Caco-2 (cell line): ENCODE data around the gene MAGI1. TPM values are rescaled to one million over a fixed set of nuclear protein-coding genes. Genes with fewer than 3 reads are reported as not detected.
"Not testable (repeated sequence)": the region's sequence is repeated elsewhere in the genome, so short reads cannot be mapped to it uniquely, and the experiment has no call there.

Experiments used
- BruUV-seq: library from RNA; stranded (reverse); fragments of 400-500 nt; replicated peaks from 2 replicates; lab custom pipeline; 2021; lab: Mats Ljungman, UMichigan
- CTCF ChIA-PET: fragments of 300-600 bp; sonication (Branson Sonifier 250); formaldehyde crosslinking; loops from one replicate; lab custom pipeline; 2022; ENCODE audit warnings: antibody characterized with exemption; lab: Charles Lee
- POLR2A ChIA-PET: fragments of 300-600 bp; sonication (Branson Sonifier 250); formaldehyde crosslinking; loops from one replicate; lab custom pipeline; 2022; ENCODE audit warnings: antibody characterized with exemption; lab: Charles Lee
- DNase-seq, 2 experiments: peaks; one replicate each; pipeline versions ENCODE4 v3.0.0 to v3.0.0-alpha.2; 2020 to 2022
- H3K27me3 ChIP-seq: replicated peaks from 2 replicates; pipeline ENCODE4 v1.6.0; 2011; ENCODE audit warnings: low read length; ENCODE audit not compliant: control insufficient read depth, insufficient read depth
- H3K36me3 ChIP-seq: 2 replicates; pipeline ENCODE4 v1.5.1; 2011; ENCODE audit warnings: low read length; ENCODE audit not compliant: control insufficient read depth, insufficient read depth
- H3K4me1 ChIP-seq: fragments of 250-450 bp; sonication (Bioruptor Pico); 2 replicates; pipeline ENCODE4 v1.5.1; 2020; ENCODE audit warnings: mild to moderate bottlenecking
- H3K4me3 ChIP-seq: 2 replicates; pipeline ENCODE4 v1.5.1; 2011; ENCODE audit warnings: low read depth, mild to moderate bottlenecking, control low read depth, low read length
- H3K9me3 ChIP-seq: fragments of 250-450 bp; sonication (Bioruptor Pico); 2 replicates; pipeline ENCODE4 v1.5.1; 2020; ENCODE audit warnings: mild to moderate bottlenecking, moderate library complexity
- H3K27ac Mint-ChIP-seq: one replicate; pipeline ENCODE4 v1.8.0; 2022; ENCODE audit warnings: mixed read lengths; ENCODE audit not compliant: unreplicated experiment
- H3K27me3 Mint-ChIP-seq: one replicate; pipeline ENCODE4 v1.8.0; 2022; ENCODE audit warnings: mixed read lengths; ENCODE audit not compliant: insufficient read depth, unreplicated experiment
- H3K36me3 Mint-ChIP-seq: one replicate; pipeline ENCODE4 v1.8.0; 2022; ENCODE audit warnings: mild to moderate bottlenecking, mixed read lengths; ENCODE audit not compliant: insufficient read depth, unreplicated experiment
- H3K4me1 Mint-ChIP-seq: one replicate; pipeline ENCODE4 v1.8.0; 2022; ENCODE audit warnings: low read depth, mixed read lengths; ENCODE audit not compliant: unreplicated experiment
- H3K4me3 Mint-ChIP-seq: one replicate; pipeline ENCODE4 v1.8.0; 2022; ENCODE audit warnings: mild to moderate bottlenecking, moderate library complexity, mixed read lengths; ENCODE audit not compliant: unreplicated experiment
- H3K9me3 Mint-ChIP-seq: one replicate; pipeline ENCODE4 v1.8.0; 2022; ENCODE audit warnings: mixed read lengths; ENCODE audit not compliant: unreplicated experiment
- intact Hi-C: fragments of 100-400 bp; cut with micrococcal nuclease; formaldehyde crosslinking; loops from one replicate; pipeline ENCODE4 v1.10.0; 2022; ENCODE audit not compliant: unreplicated experiment
- total RNA-seq: library from RNA; stranded (reverse); gene quantifications from 2 replicates; pipeline ENCODE4 v1.2.3, GENCODE V29; 2022
- TF ChIP-seq, protein P1 (sequence below), 2 experiments: fragments of 200-600 bp in 1 of 2; IDR thresholded peaks; 1 replicate in 1 of 2; 2 replicates in 1 of 2; pipeline versions ENCODE4 v1.5.1 to v1.8.0; 2011 to 2022; ENCODE audit warnings: antibody characterized with exemption in 1 of 2, control low read depth in 1 of 2, inconsistent platforms in 1 of 2, low read depth in 1 of 2, low read length in 1 of 2, mild to moderate bottlenecking in 1 of 2, moderate library complexity in 1 of 2; ENCODE audit not compliant: insufficient read depth in 1 of 2, severe bottlenecking in 1 of 2, unreplicated experiment in 1 of 2

The MAGI1 gene
- total RNA-seq, 1 experiment from 2014 or later = 64.9 TPM

DNA sequence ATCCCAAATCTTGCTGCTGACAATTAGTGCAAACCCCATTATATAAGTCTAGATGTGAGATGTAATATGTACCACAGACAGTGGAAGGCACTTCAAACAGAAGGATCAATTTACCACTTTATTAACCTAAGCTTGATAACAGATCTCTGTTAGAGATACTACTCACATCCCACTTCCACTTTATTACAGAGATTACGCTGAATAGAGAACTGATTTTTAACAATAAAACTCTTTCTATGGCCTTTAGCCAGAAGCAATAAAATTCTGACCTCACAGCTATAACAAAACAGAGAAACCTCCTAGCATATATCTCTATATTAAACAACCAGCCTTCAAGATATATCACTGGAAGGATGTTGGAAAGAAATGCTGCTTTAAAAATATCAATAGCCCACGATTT is 517.7 kb downstream of the MAGI1 start:
- no peaks in the 10 kb centered on the region for H3K27me3 Mint-ChIP-seq
- no peaks in the 10 kb centered on the region for H3K9me3 ChIP-seq
- H3K4me3 Mint-ChIP-seq = no peak overlapping the region
- H3K36me3 ChIP-seq = no peaks in the 10 kb centered on the region
- peaks cover 18% of the 10 kb centered on the region for H3K9me3 Mint-ChIP-seq
- no peak overlapping the region for H3K27ac Mint-ChIP-seq
- ChIA-PET CTCF (no interaction called here), POLR2A (no interaction called here)
- H3K4me1 Mint-ChIP-seq = no peaks in the 10 kb centered on the region
- no peak overlapping the region for H3K4me3 ChIP-seq
- TF ChIP-seq, protein P1, sequence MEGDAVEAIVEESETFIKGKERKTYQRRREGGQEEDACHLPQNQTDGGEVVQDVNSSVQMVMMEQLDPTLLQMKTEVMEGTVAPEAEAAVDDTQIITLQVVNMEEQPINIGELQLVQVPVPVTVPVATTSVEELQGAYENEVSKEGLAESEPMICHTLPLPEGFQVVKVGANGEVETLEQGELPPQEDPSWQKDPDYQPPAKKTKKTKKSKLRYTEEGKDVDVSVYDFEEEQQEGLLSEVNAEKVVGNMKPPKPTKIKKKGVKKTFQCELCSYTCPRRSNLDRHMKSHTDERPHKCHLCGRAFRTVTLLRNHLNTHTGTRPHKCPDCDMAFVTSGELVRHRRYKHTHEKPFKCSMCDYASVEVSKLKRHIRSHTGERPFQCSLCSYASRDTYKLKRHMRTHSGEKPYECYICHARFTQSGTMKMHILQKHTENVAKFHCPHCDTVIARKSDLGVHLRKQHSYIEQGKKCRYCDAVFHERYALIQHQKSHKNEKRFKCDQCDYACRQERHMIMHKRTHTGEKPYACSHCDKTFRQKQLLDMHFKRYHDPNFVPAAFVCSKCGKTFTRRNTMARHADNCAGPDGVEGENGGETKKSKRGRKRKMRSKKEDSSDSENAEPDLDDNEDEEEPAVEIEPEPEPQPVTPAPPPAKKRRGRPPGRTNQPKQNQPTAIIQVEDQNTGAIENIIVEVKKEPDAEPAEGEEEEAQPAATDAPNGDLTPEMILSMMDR (IDR thresholded peaks at IDR 0.05; ENCODE audit: insufficient read depth in 1 of 2, low read depth in 1 of 2, low read length in 1 of 2, severe bottlenecking in 1 of 2, unreplicated experiment in 1 of 2) = no peak
- BruUV-seq = no TSS peak
- H3K27me3 ChIP-seq = no peaks in the 10 kb centered on the region
- intact Hi-C loops = no loop called here
- DNase-seq = no peak
- H3K4me1 ChIP-seq = no peaks in the 10 kb centered on the region
- peaks cover 13% of the 10 kb centered on the region for H3K36me3 Mint-ChIP-seq

DNA sequence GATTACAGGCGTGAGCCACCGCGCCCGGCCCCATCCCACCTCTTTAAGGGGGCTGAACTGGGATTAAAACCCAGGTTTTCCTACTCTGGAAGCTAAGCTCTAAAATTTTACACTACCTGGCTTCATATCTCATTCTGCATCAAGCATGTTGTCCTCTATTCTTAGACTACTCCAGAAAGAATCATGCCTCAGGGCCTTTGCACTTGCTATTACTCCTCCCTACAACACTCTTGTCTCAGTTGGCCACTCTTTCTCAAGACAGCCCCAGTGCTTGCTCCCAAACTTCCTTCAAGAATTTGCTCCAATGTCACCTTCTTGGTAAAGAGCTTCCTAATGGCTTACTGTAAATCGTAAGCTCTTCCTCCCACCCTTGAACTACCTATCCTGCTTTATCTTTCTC is 521.7 kb downstream of the MAGI1 start:
- H3K27me3 ChIP-seq = no peaks in the 10 kb centered on the region
- Mint-ChIP-seq H3K27ac (no peak overlapping the region), H3K9me3 (peaks cover 18% of the 10 kb centered on the region), H3K36me3 (peaks cover 13% of the 10 kb centered on the region), H3K4me3 (no peak overlapping the region), H3K4me1 (no peaks in the 10 kb centered on the region), H3K27me3 (no peaks in the 10 kb centered on the region)
- intact Hi-C loops = no loop called here
- ChIA-PET CTCF (no interaction called here), POLR2A (no interaction called here)
- H3K9me3 ChIP-seq = no peaks in the 10 kb centered on the region
- no peaks in the 10 kb centered on the region for H3K36me3 ChIP-seq
- DNase-seq = no peak
- H3K4me3 ChIP-seq = no peak overlapping the region
- H3K4me1 ChIP-seq = no peaks in the 10 kb centered on the region
- TF ChIP-seq, protein P1 (IDR thresholded peaks at IDR 0.05; ENCODE audit: insufficient read depth in 1 of 2, low read depth in 1 of 2, low read length in 1 of 2, severe bottlenecking in 1 of 2, unreplicated experiment in 1 of 2) = no peak
- no TSS peak for BruUV-seq

DNA sequence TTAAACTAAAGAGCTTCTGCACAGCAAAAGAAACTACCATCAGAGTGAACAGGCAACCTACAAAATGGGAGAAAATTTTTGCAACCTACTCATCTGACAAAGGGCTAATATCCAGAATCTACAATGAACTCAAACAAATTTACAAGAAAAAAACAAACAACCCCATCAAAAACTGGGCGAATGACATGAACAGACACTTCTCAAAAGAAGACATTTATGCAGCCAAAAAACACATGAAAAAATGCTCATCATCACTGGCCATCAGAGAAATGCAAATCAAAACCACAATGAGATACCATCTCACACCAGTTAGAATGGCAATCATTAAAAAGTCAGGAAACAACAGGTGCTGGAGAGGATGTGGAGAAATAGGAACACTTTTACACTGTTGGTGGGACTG is 524.4 kb downstream of the MAGI1 start:
- H3K4me1 Mint-ChIP-seq, H3K27me3 ChIP-seq, DNase-seq, POLR2A ChIA-PET, H3K9me3 ChIP-seq, H3K4me3 ChIP-seq, H3K27me3 Mint-ChIP-seq, H3K4me1 ChIP-seq, H3K36me3 ChIP-seq, H3K4me3 Mint-ChIP-seq, CTCF ChIA-PET, intact Hi-C loops, BruUV-seq, H3K27ac Mint-ChIP-seq: not testable (repeated sequence)
- Mint-ChIP-seq H3K9me3 (peaks cover 18% of the 10 kb centered on the region), H3K36me3 (peaks cover 16% of the 10 kb centered on the region)

DNA sequence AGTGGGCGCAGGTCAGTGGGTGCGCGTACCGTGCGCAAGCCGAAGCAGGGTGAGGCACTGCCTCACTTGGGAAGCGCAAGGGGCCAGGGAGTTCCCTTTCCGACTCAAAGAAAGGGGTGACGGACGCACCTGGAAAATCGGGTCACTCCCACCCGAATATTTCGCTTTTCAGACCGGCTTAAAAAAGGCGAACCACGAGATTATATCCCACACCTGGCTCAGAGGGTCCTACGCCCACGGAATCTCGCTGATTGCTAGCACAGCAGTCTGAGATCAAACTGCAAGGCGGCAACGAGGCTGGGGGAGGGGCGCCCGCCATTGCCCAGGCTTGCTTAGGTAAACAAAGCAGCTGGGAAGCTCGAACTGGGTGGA is 529.3 kb downstream of the MAGI1 start:
- H3K27me3 ChIP-seq, H3K4me1 Mint-ChIP-seq, H3K36me3 ChIP-seq, H3K9me3 Mint-ChIP-seq, intact Hi-C loops, CTCF ChIA-PET, H3K4me1 ChIP-seq, H3K27me3 Mint-ChIP-seq, H3K9me3 ChIP-seq, H3K36me3 Mint-ChIP-seq: not testable (repeated sequence)
- POLR2A ChIA-PET = interaction anchor here (0.7 kb wide), 1 partner anchor 15 kb away, joined by 3 read pairs; no protein-coding TSS in a partner anchor
- H3K4me3 Mint-ChIP-seq = peak overlapping the region; percentile 84
- BruUV-seq = TSS peak; percentile 40
- DNase-seq = peak; percentile 53 to 60
- H3K27ac Mint-ChIP-seq = peak overlapping the region; percentile 97
- H3K4me3 ChIP-seq = peak overlapping the region; percentile 54
